Upper lobe of left lung (tissue), 6 donors: ENCODE data around the gene TPRX1. TPM values are rescaled to one million over a fixed set of nuclear protein-coding genes. Genes with fewer than 3 reads are reported as not detected.

ENCODE experiments used
- ATAC-seq, 2 donors: fragments of 200-7000 bp; cut with Tn5 transposase; one replicate each; pipeline ENCODE4 v1.9.1; 2022; ENCODE audit warnings: mild to moderate bottlenecking in 2 of 2, moderate library complexity in 2 of 2; ENCODE audit not compliant: low FRiP score in 2 of 2
- DNase-seq, 2 donors: peaks; one replicate each; pipeline ENCODE4 v3.0.0-alpha.2; 2019 to 2020
- H3K27ac ChIP-seq, 4 donors: fragments of 200-600 bp; sonication (generic); one replicate each; pipeline ENCODE4 v1.5.1; 2016 to 2019
- H3K27me3 ChIP-seq, 4 donors: fragments of 200-600 bp; sonication (generic); one replicate each; pipeline ENCODE4 v1.5.1; 2017 to 2019
- H3K36me3 ChIP-seq, 4 donors: fragments of 200-600 bp; sonication (generic); one replicate each; pipeline ENCODE4 v1.5.1; 2016 to 2019
- H3K4me1 ChIP-seq, 4 donors: fragments of 200-600 bp; sonication (generic); one replicate each; pipeline ENCODE4 v1.5.1; 2018 to 2019
- H3K4me3 ChIP-seq, 4 donors: fragments of 200-600 bp; sonication (generic); one replicate each; pipeline ENCODE4 v1.5.1; 2017 to 2019; ENCODE audit warnings: mild to moderate bottlenecking in 2 of 4, moderate library complexity in 1 of 4
- H3K9me3 ChIP-seq, 4 donors: fragments of 200-600 bp; sonication (generic); one replicate each; pipeline ENCODE4 v1.5.1; 2018 to 2019
- CTCF ChIP-seq, 6 experiments: fragments of 450-650 bp in 4 of 6; fragments of 200-600 bp in 2 of 6; sonication (generic) in 2 of 6; IDR thresholded peaks; one replicate each; pipeline ENCODE4 v1.5.1; 2016 to 2019; ENCODE audit warnings: antibody characterized with exemption in 6 of 6
- EP300 ChIP-seq, 4 donors: sonication (generic); formaldehyde crosslinking; IDR thresholded peaks; one replicate each; pipeline ENCODE4 v1.5.1; 2017; ENCODE audit warnings: antibody characterized with exemption in 4 of 4, control low read depth in 2 of 4
- POLR2A ChIP-seq, 4 donors: fragments of 450-650 bp; IDR thresholded peaks; one replicate each; pipeline ENCODE4 v1.5.1; 2016 to 2017; ENCODE audit warnings: antibody characterized with exemption in 4 of 4, mild to moderate bottlenecking in 2 of 4
- POLR2AphosphoS5 ChIP-seq, 2 donors: sonication (generic); formaldehyde crosslinking; IDR thresholded peaks; one replicate each; pipeline ENCODE4 v1.5.1; 2017; ENCODE audit warnings: antibody characterized with exemption in 2 of 2
- WGBS, 2 donors: methylation state at CpG; one replicate each; pipeline ENCODE4 v1.1.5; 2017 to 2018; 5-methylcytosine and 5-hydroxymethylcytosine counted together
- total RNA-seq, 6 donors: library from RNA; depleted of rRNA in 4 of 6; stranded (reverse); fragments of >200 nt in 4 of 6; gene quantifications; one replicate each; pipeline versions ENCODE4 v1.1.0 to v1.2.1, GENCODE V29; 2016 to 2021
- donor health status: DM: no; HTN: no; CAD: no; lungs with moderate emphysema.
- donor health status: DM: no; HTN: yes; CAD: no; lungs with severe emphysema.

TPRX1 gene
- total RNA-seq, 6 donors from 2014 or later, result not detected

- Histone ChIP-seq H3K4me3 (no peak overlapping the region), H3K27me3 (no peaks in the 10 kb centered on the region), H3K9me3 (no peaks in the 10 kb centered on the region), H3K36me3 (peaks cover 17 to 49% (median 29%) of the 10 kb centered on the region in 4 donors), H3K27ac (no peak overlapping the region), H3K4me1 (no peaks in the 10 kb centered on the region)
- DNase-seq, result no peak
- ATAC-seq, result no peak
- TF ChIP-seq CTCF (IDR thresholded peaks at IDR 0.05), result no peak
- TF ChIP-seq POLR2A (IDR thresholded peaks at IDR 0.05), result no peak
- TF ChIP-seq EP300 (IDR thresholded peaks at IDR 0.05), result no peak
- no peak for TF ChIP-seq POLR2AphosphoS5 (IDR thresholded peaks at IDR 0.05)
- 92 to 97% methylated on average over 4 to 5 of the region's 5 CpGs for WGBS, 2 donors
These were observed 43.7 kb downstream of the TPRX1 start for GRCh38 chr19:47760632-47760999.

- no peaks in the 10 kb centered on the region for H3K9me3 ChIP-seq
- no peak overlapping the region for H3K27ac ChIP-seq
- no peak overlapping the region for H3K4me3 ChIP-seq
- WGBS, 2 donors, result 93 to 95% methylated on average over 5 of the region's 5 CpGs
- peaks cover 31 to 71% (median 51%) of the 10 kb centered on the region in 4 donors for H3K36me3 ChIP-seq
- DNase-seq (no peak), ATAC-seq (no peak)
- no peaks in the 10 kb centered on the region for H3K4me1 ChIP-seq
- no peaks in the 10 kb centered on the region for H3K27me3 ChIP-seq
- TF ChIP-seq EP300 (IDR thresholded peaks at IDR 0.05) (no peak), CTCF (IDR thresholded peaks at IDR 0.05) (no peak), POLR2A (IDR thresholded peaks at IDR 0.05) (no peak), POLR2AphosphoS5 (IDR thresholded peaks at IDR 0.05) (no peak)
These were observed 45.9 kb downstream of the TPRX1 start for GRCh38 chr19:47758443-47758804.

DNA sequence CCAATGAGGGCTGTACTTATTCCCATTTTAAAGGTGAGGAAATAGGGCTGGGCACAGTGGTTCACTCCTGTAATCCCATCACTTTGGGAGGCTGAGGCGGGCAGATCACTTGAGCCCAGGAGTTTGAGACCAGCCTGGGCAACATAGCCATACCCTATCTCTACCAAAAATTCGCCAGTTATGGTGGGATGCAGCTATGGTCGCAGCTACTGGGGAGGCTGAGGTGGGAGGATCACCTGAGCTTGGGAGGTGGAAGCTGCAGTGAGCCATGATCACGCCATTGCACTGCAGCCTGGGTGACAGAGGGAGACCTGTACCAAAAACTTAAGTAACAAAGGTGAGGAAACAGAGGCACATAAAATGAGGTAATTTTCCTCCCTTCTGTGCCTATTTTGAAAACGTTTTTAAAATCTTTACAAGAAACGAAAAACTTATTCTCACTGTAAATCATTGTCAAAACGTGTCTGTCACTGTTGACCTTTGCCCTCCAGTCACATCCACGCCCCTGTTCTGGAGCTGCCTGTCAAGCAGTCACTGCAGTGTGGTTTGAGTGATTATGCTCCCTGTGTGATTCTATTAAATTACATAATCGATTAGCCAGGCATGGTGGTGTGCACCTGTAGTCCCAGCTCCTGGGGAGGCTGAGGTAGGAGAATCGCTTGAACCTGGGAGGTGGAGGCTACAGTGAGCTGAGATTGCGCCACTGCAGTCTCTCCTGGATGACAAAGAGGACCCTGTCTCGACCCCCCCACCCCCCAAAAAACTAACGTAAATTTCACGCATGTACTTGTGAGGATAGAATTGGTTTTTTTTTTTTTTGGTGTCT, 46.5 kb downstream of the TPRX1 start:
- no peaks in the 10 kb centered on the region for H3K9me3 ChIP-seq
- H3K27ac ChIP-seq, result no peak overlapping the region
- ATAC-seq (no peak), DNase-seq (no peak)
- H3K36me3 ChIP-seq, result peaks cover 34 to 77% (median 56%) of the 10 kb centered on the region in 4 donors
- H3K27me3 ChIP-seq, result no peaks in the 10 kb centered on the region
- TF ChIP-seq POLR2AphosphoS5 (IDR thresholded peaks at IDR 0.05) (no peak), EP300 (IDR thresholded peaks at IDR 0.05) (no peak)
- 83% methylated on average over 14 of the region's 14 CpGs for WGBS, 2 donors
- H3K4me1 ChIP-seq, result no peaks in the 10 kb centered on the region
- no peak overlapping the region for H3K4me3 ChIP-seq

- Histone ChIP-seq H3K36me3 (peaks cover 41 to 85% (median 64%) of the 10 kb centered on the region in 4 donors), H3K27ac (no peak overlapping the region), H3K27me3 (no peaks in the 10 kb centered on the region), H3K4me3 (no peak overlapping the region), H3K9me3 (no peaks in the 10 kb centered on the region), H3K4me1 (no peaks in the 10 kb centered on the region)
- 92 to 93% methylated on average over 18 to 22 of the region's 22 CpGs for WGBS, 2 donors
- DNase-seq, result no peak
- TF ChIP-seq EP300 (IDR thresholded peaks at IDR 0.05) (no peak), CTCF (IDR thresholded peaks at IDR 0.05) (no peak), POLR2A (IDR thresholded peaks at IDR 0.05) (no peak), POLR2AphosphoS5 (IDR thresholded peaks at IDR 0.05) (no peak)
- no peak for ATAC-seq
These were observed 47.3 kb downstream of the TPRX1 start for GRCh38 chr19:47756953-47757608.

DNA sequence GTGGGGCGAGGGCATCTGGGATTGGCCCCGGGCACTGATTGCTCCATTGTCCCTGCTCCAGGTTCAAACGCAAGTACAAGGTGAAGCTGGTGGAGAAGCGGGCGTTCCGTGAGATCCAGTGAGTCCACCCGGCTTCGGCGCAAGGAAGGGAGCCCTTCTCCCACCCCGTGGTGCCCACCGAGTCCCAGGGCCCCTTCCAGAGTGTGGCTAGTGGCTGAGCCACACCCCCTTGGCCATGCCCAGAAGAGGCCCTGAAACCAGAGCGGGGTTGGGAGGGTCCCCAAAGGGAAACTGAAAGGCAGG, 47.8 kb downstream of the TPRX1 start:
- Histone ChIP-seq H3K9me3 (no peaks in the 10 kb centered on the region), H3K4me3 (no peak overlapping the region), H3K27ac (no peak overlapping the region), H3K4me1 (no peaks in the 10 kb centered on the region), H3K36me3 (peaks cover 45 to 90% (median 68%) of the 10 kb centered on the region in 4 donors), H3K27me3 (no peaks in the 10 kb centered on the region)
- ATAC-seq, result no peak
- WGBS, 2 donors, result 93 to 97% methylated on average over 11 to 12 of the region's 12 CpGs
- TF ChIP-seq EP300 (IDR thresholded peaks at IDR 0.05), result no peak
- no peak for TF ChIP-seq POLR2A (IDR thresholded peaks at IDR 0.05)
- no peak for TF ChIP-seq POLR2AphosphoS5 (IDR thresholded peaks at IDR 0.05)
- TF ChIP-seq CTCF (IDR thresholded peaks at IDR 0.05), result no peak
- DNase-seq, result no peak
